ENCODE measurements around the gene PLEKHA7.
"Not testable (repeated sequence)": the region's sequence is repeated elsewhere in the genome, so short reads cannot be mapped to it uniquely, and the experiment has no call there.

The PLEKHA7 gene

GRCh38 chr11:16874275-16874975, 139.8 kb downstream of the PLEKHA7 start:
- DNase-seq = no peak

- DNase-seq = no peak
Observed at GRCh38 chr11:16873289-16873688, 140.9 kb downstream of the PLEKHA7 start.

- no peak for DNase-seq
Observed at GRCh38 chr11:16871368-16871767, 142.8 kb downstream of the PLEKHA7 start.

- DNase-seq = no peak
Observed at GRCh38 chr11:16867097-16867496, 147.1 kb downstream of the PLEKHA7 start.

- DNase-seq = not testable (repeated sequence)
Observed at GRCh38 chr11:16864428-16864827, 149.8 kb downstream of the PLEKHA7 start.

GRCh38 chr11:16863389-16863788, 150.8 kb downstream of the PLEKHA7 start:
- DNase-seq = peak; percentile 22

GRCh38 chr11:16862726-16863125, 151.5 kb downstream of the PLEKHA7 start:
- DNase-seq = no peak

GRCh38 chr11:16861862-16862261, 152.4 kb downstream of the PLEKHA7 start:
- DNase-seq = no peak

GRCh38 chr11:16860617-16861016, 153.6 kb downstream of the PLEKHA7 start:
- DNase-seq = no peak

- DNase-seq = no peak
Observed at GRCh38 chr11:16859651-16860050, 154.6 kb downstream of the PLEKHA7 start.

- DNase-seq = no peak
Observed at GRCh38 chr11:16857186-16857585, 157.0 kb downstream of the PLEKHA7 start.

- no peak for DNase-seq
Observed at GRCh38 chr11:16856022-16856471, 158.2 kb downstream of the PLEKHA7 start.

- DNase-seq = no peak
Observed at GRCh38 chr11:16854979-16855378, 159.2 kb downstream of the PLEKHA7 start.

GRCh38 chr11:16853859-16854258, 160.4 kb downstream of the PLEKHA7 start:
- DNase-seq = no peak

GRCh38 chr11:16853266-16853665, 160.9 kb downstream of the PLEKHA7 start:
- DNase-seq = no peak

GRCh38 chr11:16846305-16846704, 167.9 kb downstream of the PLEKHA7 start:
- DNase-seq = no peak

GRCh38 chr11:16844268-16844771, 169.9 kb downstream of the PLEKHA7 start:
- no peak for DNase-seq

- no peak for DNase-seq
Observed at GRCh38 chr11:16843294-16843693, 170.9 kb downstream of the PLEKHA7 start.

- no peak for DNase-seq
Observed at GRCh38 chr11:16841984-16842383, 172.2 kb downstream of the PLEKHA7 start.

GRCh38 chr11:16841481-16841880, 172.7 kb downstream of the PLEKHA7 start:
- DNase-seq = no peak

GRCh38 chr11:16840951-16841350, 173.3 kb downstream of the PLEKHA7 start:
- DNase-seq = no peak

GRCh38 chr11:16839821-16840220, 174.4 kb downstream of the PLEKHA7 start:
- DNase-seq = no peak

GRCh38 chr11:16834384-16834783, 179.8 kb downstream of the PLEKHA7 start:
- no peak for DNase-seq

- no peak for DNase-seq
Observed at GRCh38 chr11:16833026-16833425, 181.2 kb downstream of the PLEKHA7 start.

GRCh38 chr11:16832193-16832539, 182.0 kb downstream of the PLEKHA7 start:
- no peak for DNase-seq

Data from retina (tissue), 1 donor.